SK-N-SH (cell line): ENCODE data around the gene VANGL1. TPM values are rescaled to one million over a fixed set of nuclear protein-coding genes. Genes with fewer than 3 reads are reported as not detected.

Experiments
- CTCF ChIA-PET: fragments of 300-600, 350-600 bp; formaldehyde crosslinking; extraction: SDS; loops from one replicate; lab custom pipeline; 2021; lab: Yijun Ruan, JAX
- POLR2A ChIA-PET: fragments of 350-600 bp; sonication (Branson Sonifier 250); formaldehyde crosslinking; extraction: SDS; loops from one replicate; lab custom pipeline; 2020; ENCODE audit warnings: antibody characterized with exemption, inconsistent platforms; lab: Yijun Ruan, JAX
- DNase-seq: peaks from one replicate; pipeline ENCODE4 v3.0.0; 2012
- H2AFZ ChIP-seq: fragments of 200-600 bp; sonication (generic); 2 replicates; pipeline ENCODE4 v1.8.1; 2016; ENCODE audit warnings: antibody characterized with exemption, mild to moderate bottlenecking, low read depth
- H3F3A ChIP-seq: fragments of 200-600 bp; sonication (generic); replicated peaks from 2 replicates; pipeline ENCODE3; 2016; ENCODE audit warnings: antibody characterized with exemption, mild to moderate bottlenecking; ENCODE audit not compliant: insufficient read depth
- H3K27ac ChIP-seq, 2 experiments: fragments of 200-500 bp in 1 of 2; fragments of 200-600 bp in 1 of 2; sonication (Bioruptor generic) in 1 of 2; sonication (generic), shearing (Covaris generic) in 1 of 2; 2 replicates each; pipeline versions ENCODE4 v1.5.1 to v1.6.1; 2014 to 2016; ENCODE audit warnings: low read depth in 2 of 2, inconsistent platforms in 1 of 2, low read length in 1 of 2, mild to moderate bottlenecking in 1 of 2, mixed read lengths in 1 of 2
- H3K27me3 ChIP-seq: fragments of 200-600 bp; sonication (generic), shearing (Covaris generic); 2 replicates; pipeline ENCODE4 v1.6.1; 2016; ENCODE audit warnings: mixed run types; ENCODE audit not compliant: insufficient read depth
- H3K36me3 ChIP-seq, 2 experiments: fragments of 200-500 bp in 1 of 2; fragments of 200-600 bp in 1 of 2; sonication (Bioruptor generic) in 1 of 2; sonication (generic) in 1 of 2; replicated peaks in 1 of 2; 2 replicates each; pipeline versions ENCODE3 to v1.5.1; 2014 to 2016; ENCODE audit warnings: low read length in 1 of 2, mild to moderate bottlenecking in 1 of 2; ENCODE audit not compliant: insufficient read depth in 2 of 2, control insufficient read depth in 1 of 2
- H3K4me1 ChIP-seq, 2 experiments: fragments of 200-500 bp in 1 of 2; fragments of 200-600 bp in 1 of 2; sonication (Bioruptor generic) in 1 of 2; sonication (generic), shearing (Covaris generic) in 1 of 2; 2 replicates each; pipeline versions ENCODE4 v1.5.1 to v1.6.1; 2014 to 2016; ENCODE audit warnings: low read depth in 1 of 2, low read length in 1 of 2, mixed run types in 1 of 2; ENCODE audit not compliant: insufficient read depth in 2 of 2, control insufficient read depth in 1 of 2
- H3K4me2 ChIP-seq: fragments of 200-600 bp; sonication (generic), shearing (Covaris generic); 2 replicates; pipeline ENCODE4 v1.6.1; 2017; ENCODE audit warnings: mixed run types
- H3K4me3 ChIP-seq, 2 experiments: fragments of 200-500 bp in 1 of 2; fragments of 200-600 bp in 1 of 2; sonication (Bioruptor generic) in 1 of 2; sonication (generic), shearing (Covaris generic) in 1 of 2; 2 replicates each; pipeline versions ENCODE4 v1.5.1 to v1.8.1; 2014 to 2016; ENCODE audit warnings: low read depth in 2 of 2, inconsistent platforms in 1 of 2, low read length in 1 of 2, mild to moderate bottlenecking in 1 of 2, mixed read lengths in 1 of 2, moderate library complexity in 1 of 2
- H3K79me2 ChIP-seq: fragments of 200-600 bp; sonication (generic); 2 replicates; pipeline ENCODE4 v1.8.1; 2017; ENCODE audit warnings: mild to moderate bottlenecking; ENCODE audit not compliant: insufficient read depth
- H3K9ac ChIP-seq: fragments of 200-600 bp; sonication (generic); 2 replicates; pipeline ENCODE4 v1.6.1; 2017; ENCODE audit warnings: mixed run types
- H3K9me2 ChIP-seq: fragments of 200-600 bp; sonication (generic); 2 replicates; pipeline ENCODE4 v1.6.1; 2017; ENCODE audit warnings: mixed run types
- H3K9me3 ChIP-seq: fragments of 200-600 bp; sonication (generic); 2 replicates; pipeline ENCODE4 v1.6.1; 2017; ENCODE audit warnings: mixed run types, mild to moderate bottlenecking, moderate library complexity
- H4K20me1 ChIP-seq: fragments of 200-600 bp; sonication (generic); 2 replicates; pipeline ENCODE4 v1.6.1; 2017; ENCODE audit warnings: mild to moderate bottlenecking, mixed run types; ENCODE audit not compliant: insufficient read depth
- CHD2 ChIP-seq: fragments of 150-350 bp; IDR thresholded peaks from 2 replicates; pipeline ENCODE4 v1.6.1; 2018; ENCODE audit warnings: low read length; ENCODE audit not compliant: partially characterized antibody
- EP300 ChIP-seq, 2 experiments: IDR thresholded peaks; 2 replicates each; pipeline versions ENCODE4 v1.4.0 to v1.6.1; 2012; ENCODE audit warnings: borderline replicate concordance in 1 of 2, low read depth in 1 of 2, low read length in 1 of 2
- FOSL2 ChIP-seq: IDR thresholded peaks from 2 replicates; pipeline ENCODE4 v1.4.0; 2012; ENCODE audit warnings: low read depth, mild to moderate bottlenecking, moderate library complexity, borderline replicate concordance
- FOXM1 ChIP-seq: IDR thresholded peaks from 2 replicates; pipeline ENCODE4 v1.4.0; 2012; ENCODE audit warnings: low read depth, mild to moderate bottlenecking
- GATA2 ChIP-seq: sonication (generic); formaldehyde crosslinking; IDR thresholded peaks from 2 replicates; pipeline ENCODE4 v1.5.0; 2020; ENCODE audit warnings: mild to moderate bottlenecking, missing genetic modification reagents
- JUND ChIP-seq: IDR thresholded peaks from 2 replicates; pipeline ENCODE4 v1.4.0; 2012
- MEF2A ChIP-seq: IDR thresholded peaks from 2 replicates; pipeline ENCODE4 v1.4.0; 2012; ENCODE audit warnings: low read depth, borderline replicate concordance
- MXI1 ChIP-seq: IDR thresholded peaks from 2 replicates; pipeline ENCODE4 v1.6.1; 2012; ENCODE audit warnings: mild to moderate bottlenecking, low read depth, low read length, improper control_type of control experiment
- NFIC ChIP-seq: IDR thresholded peaks from 2 replicates; pipeline ENCODE4 v1.4.0; 2012; ENCODE audit warnings: borderline replicate concordance
- NRF1 ChIP-seq: IDR thresholded peaks from 2 replicates; pipeline ENCODE4 v1.6.1; 2012; ENCODE audit warnings: low read depth, mild to moderate bottlenecking, low read length
- RAD21 ChIP-seq: IDR thresholded peaks from 2 replicates; pipeline ENCODE4 v1.6.1; 2012; ENCODE audit warnings: mild to moderate bottlenecking, low read length
- RCOR1 ChIP-seq: fragments of 150-350 bp; IDR thresholded peaks from 2 replicates; pipeline ENCODE4 v1.6.1; 2017; ENCODE audit warnings: antibody characterized with exemption, low read length
- RFX5 ChIP-seq: IDR thresholded peaks from 2 replicates; pipeline ENCODE4 v1.6.1; 2012; ENCODE audit warnings: mild to moderate bottlenecking, improper control_type of control experiment, low read length
- SIN3A ChIP-seq: IDR thresholded peaks from 2 replicates; pipeline ENCODE4 v1.6.1; 2012; ENCODE audit warnings: low read depth, mild to moderate bottlenecking, low read length, moderate library complexity, borderline replicate concordance
- TCF12 ChIP-seq: IDR thresholded peaks from 2 replicates; pipeline ENCODE4 v1.4.0; 2012
- TEAD4 ChIP-seq: IDR thresholded peaks from 2 replicates; pipeline ENCODE4 v1.4.0; 2012; ENCODE audit warnings: mild to moderate bottlenecking, borderline replicate concordance; ENCODE audit not compliant: insufficient read depth
- ZBTB33 ChIP-seq: IDR thresholded peaks from 2 replicates; pipeline ENCODE4 v1.4.0; 2012; ENCODE audit warnings: low read depth, borderline replicate concordance
- WGBS: methylation state at CpG from one replicate; pipeline ENCODE4 v1.1.6; 2017; ENCODE audit warnings: low lambda C conversion rate; 5-methylcytosine and 5-hydroxymethylcytosine counted together
- polyA plus RNA-seq, 3 experiments: library from polyadenylated mRNA; depleted of rRNA; stranded (reverse); fragments of >200 nt; gene quantifications; 2 replicates each; pipeline ENCODE4 v1.2.3, GENCODE V29; 2012
- TF ChIP-seq, protein P1 (sequence below): IDR thresholded peaks from 2 replicates; pipeline ENCODE4; 2012
- TF ChIP-seq, protein P2 (sequence below): fragments of 150-350 bp; IDR thresholded peaks from 2 replicates; pipeline ENCODE4 v1.6.1; 2016; ENCODE audit warnings: mild to moderate bottlenecking, low read depth, low read length

Gene VANGL1
- polyA plus RNA-seq, 1 of the 3 experiments (the other 2 are of a cell fraction) = 5.4 TPM

DNA sequence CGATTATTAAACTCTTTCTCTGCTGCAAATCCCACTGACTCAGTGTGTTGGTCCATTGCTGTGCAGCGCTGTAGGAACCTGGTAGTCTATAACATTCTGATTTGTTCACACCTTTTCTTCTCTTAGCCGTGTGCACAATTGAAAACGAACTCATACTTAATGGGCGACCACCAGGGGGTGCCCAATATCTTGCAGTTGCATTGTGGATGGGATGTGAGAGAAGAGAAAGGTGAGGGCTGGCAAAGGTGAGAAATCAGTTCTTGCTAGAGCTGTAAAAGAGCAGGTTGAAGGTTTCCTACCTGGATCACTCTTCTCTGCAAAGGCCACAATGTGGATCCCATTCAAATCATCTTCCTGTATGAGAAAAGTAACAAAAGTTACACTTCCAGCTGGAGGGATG is 75.8 kb downstream of the VANGL1 start (continued):
- TF ChIP-seq, protein P1, sequence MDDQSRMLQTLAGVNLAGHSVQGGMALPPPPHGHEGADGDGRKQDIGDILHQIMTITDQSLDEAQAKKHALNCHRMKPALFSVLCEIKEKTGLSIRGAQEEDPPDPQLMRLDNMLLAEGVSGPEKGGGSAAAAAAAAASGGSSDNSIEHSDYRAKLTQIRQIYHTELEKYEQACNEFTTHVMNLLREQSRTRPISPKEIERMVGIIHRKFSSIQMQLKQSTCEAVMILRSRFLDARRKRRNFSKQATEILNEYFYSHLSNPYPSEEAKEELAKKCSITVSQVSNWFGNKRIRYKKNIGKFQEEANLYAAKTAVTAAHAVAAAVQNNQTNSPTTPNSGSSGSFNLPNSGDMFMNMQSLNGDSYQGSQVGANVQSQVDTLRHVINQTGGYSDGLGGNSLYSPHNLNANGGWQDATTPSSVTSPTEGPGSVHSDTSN = no peak
- no peak for TF ChIP-seq FOSL2
- no peak for TF ChIP-seq MEF2A
- TF ChIP-seq FOXM1 = no peak
- no peak for TF ChIP-seq ZBTB33
- no peak for TF ChIP-seq TCF12
- TF ChIP-seq NFIC = no peak
- TF ChIP-seq RFX5 = no peak
- TF ChIP-seq TEAD4 = no peak
- TF ChIP-seq NRF1 = no peak
- TF ChIP-seq, protein P2, sequence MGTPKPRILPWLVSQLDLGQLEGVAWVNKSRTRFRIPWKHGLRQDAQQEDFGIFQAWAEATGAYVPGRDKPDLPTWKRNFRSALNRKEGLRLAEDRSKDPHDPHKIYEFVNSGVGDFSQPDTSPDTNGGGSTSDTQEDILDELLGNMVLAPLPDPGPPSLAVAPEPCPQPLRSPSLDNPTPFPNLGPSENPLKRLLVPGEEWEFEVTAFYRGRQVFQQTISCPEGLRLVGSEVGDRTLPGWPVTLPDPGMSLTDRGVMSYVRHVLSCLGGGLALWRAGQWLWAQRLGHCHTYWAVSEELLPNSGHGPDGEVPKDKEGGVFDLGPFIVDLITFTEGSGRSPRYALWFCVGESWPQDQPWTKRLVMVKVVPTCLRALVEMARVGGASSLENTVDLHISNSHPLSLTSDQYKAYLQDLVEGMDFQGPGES = no peak
- TF ChIP-seq GATA2 (CRISPR knock-in tag) = no peak
- TF ChIP-seq RAD21 = peak; percentile 62
- TF ChIP-seq, all 33 proteins: peak for 3

GRCh38 chr1:115718011-115718754 is 76.4 kb downstream of the VANGL1 start:
- 53% methylated on average over 5 of the region's 5 CpGs for WGBS
- DNase-seq = peak; percentile 41
- H3F3A ChIP-seq = no peaks in the 10 kb centered on the region

More at GRCh38 chr1:115718011-115718754, 76.4 kb downstream of the VANGL1 start:
- no peaks in the 10 kb centered on the region for H3K36me3 ChIP-seq
- peaks cover 7% of the 10 kb centered on the region; the same call in 1 of the 2 replicates for H3K27me3 ChIP-seq
- H3K27ac ChIP-seq = peak overlapping the region in 1 of 2 experiments; percentile 48; a peak in 2 of 4 replicates
- TF ChIP-seq JUND (no peak), EP300 (IDR thresholded peaks at IDR 0.05; ENCODE audit: borderline replicate concordance in 1 of 2, low read depth in 1 of 2, low read length in 1 of 2) (peak in 1 of 2 experiments; percentile 77; a peak in 2 of 4 replicates), CHD2 (peak; percentile 40), MXI1 (peak; percentile 39; the same call in 1 of the 2 replicates), SIN3A (no peak), RCOR1 (peak; percentile 84; the same call in 1 of the 2 replicates), GATA2 (CRISPR knock-in tag) (peak; percentile 93), RAD21 (no peak)
- no peak overlapping the region for H3K4me2 ChIP-seq
- CTCF ChIA-PET = interaction anchor here (0.7 to 4.9 kb wide), 28 partner anchors 9 to 781 kb away, joined by 3 to 65 read pairs (median 4); partner anchors contain the start of genes CASQ2 and VANGL1
- H2AFZ ChIP-seq = no peak overlapping the region
- no peaks in the 10 kb centered on the region for H3K79me2 ChIP-seq
- POLR2A ChIA-PET = no interaction called here
- no peak overlapping the region; a peak in 1 of 4 replicates for H3K4me3 ChIP-seq
- H3K9me2 ChIP-seq = no peaks in the 10 kb centered on the region
- H3K9me3 ChIP-seq = no peaks in the 10 kb centered on the region
- H3K4me1 ChIP-seq = peaks cover 0 to 22% of the 10 kb centered on the region in 2 experiments; a peak in 2 of 4 replicates
- H4K20me1 ChIP-seq = no peaks in the 10 kb centered on the region
- H3K9ac ChIP-seq = no peak overlapping the region
